ENCODE results near the gene LRIT2. TPM values are rescaled to one million over a fixed set of nuclear protein-coding genes. Genes with fewer than 3 reads are reported as not detected.

Gene LRIT2
- total RNA-seq, 1 donor from 2014 or later: not detected

- H3K4me3 Mint-ChIP-seq: no peak overlapping the region
- H3K27ac Mint-ChIP-seq: no peak overlapping the region
- no peak for TF ChIP-seq CTCF (conservative IDR thresholded peaks at IDR 0.05)
- H3K9me3 Mint-ChIP-seq: no peaks in the 10 kb centered on the region
- DNase-seq (ENCODE audit: extremely low spot score, unreplicated experiment): no peak
- H3K4me1 Mint-ChIP-seq (ENCODE audit: unreplicated experiment): no peaks in the 10 kb centered on the region
- peaks cover 32% of the 10 kb centered on the region for H3K27me3 Mint-ChIP-seq
- H3K36me3 Mint-ChIP-seq: no peaks in the 10 kb centered on the region
Measured at GRCh38 chr10:84247496-84247895, 22.2 kb upstream of the LRIT2 start.

- DNase-seq (ENCODE audit: extremely low spot score, unreplicated experiment): no peak
- Mint-ChIP-seq H3K36me3 (no peaks in the 10 kb centered on the region), H3K27me3 (peaks cover 33% of the 10 kb centered on the region), H3K27ac (no peak within 1 kb of the TSS), H3K9me3 (no peaks in the 10 kb centered on the region), H3K4me3 (no peak within 1 kb of the TSS), H3K4me1 (ENCODE audit: unreplicated experiment) (no peaks in the 10 kb centered on the region)
- TF ChIP-seq CTCF (conservative IDR thresholded peaks at IDR 0.05): no peak
Measured at GRCh38 chr10:84244651-84245270, 19.4 kb upstream of the LRIT2 start, which contains the start of gene RGR. TSS of gene RGR (plus strand) at chr10:84245053. CDS start at chr10:84245091, 38 bp downstream.

GRCh38 chr10:84243759-84244158 is 18.4 kb upstream of the LRIT2 start:
- no peak for TF ChIP-seq CTCF (conservative IDR thresholded peaks at IDR 0.05)
- DNase-seq (ENCODE audit: extremely low spot score, unreplicated experiment): no peak
- Mint-ChIP-seq H3K9me3 (no peaks in the 10 kb centered on the region), H3K27ac (no peak overlapping the region), H3K27me3 (peaks cover 42% of the 10 kb centered on the region), H3K4me3 (no peak overlapping the region), H3K4me1 (ENCODE audit: unreplicated experiment) (no peaks in the 10 kb centered on the region), H3K36me3 (no peaks in the 10 kb centered on the region)

- DNase-seq (ENCODE audit: extremely low spot score, unreplicated experiment): no peak
- H3K4me1 Mint-ChIP-seq (ENCODE audit: unreplicated experiment): no peaks in the 10 kb centered on the region
- no peak for TF ChIP-seq CTCF (conservative IDR thresholded peaks at IDR 0.05)
- no peak within 1 kb of the TSS for H3K4me3 Mint-ChIP-seq
- peaks cover 44% of the 10 kb centered on the region for H3K27me3 Mint-ChIP-seq
- H3K9me3 Mint-ChIP-seq: no peaks in the 10 kb centered on the region
- H3K36me3 Mint-ChIP-seq: no peaks in the 10 kb centered on the region
- H3K27ac Mint-ChIP-seq: no peak within 1 kb of the TSS
Measured at GRCh38 chr10:84241185-84241790, 15.9 kb upstream of the LRIT2 start, which contains the start of gene LRIT1. TSS of gene LRIT1 (minus strand) at chr10:84241546. CDS start at chr10:84241439, 107 bp downstream.

- H3K27me3 Mint-ChIP-seq: peaks cover 48% of the 10 kb centered on the region
- TF ChIP-seq CTCF (conservative IDR thresholded peaks at IDR 0.05): no peak
- H3K36me3 Mint-ChIP-seq: no peaks in the 10 kb centered on the region
- H3K4me3 Mint-ChIP-seq: no peak overlapping the region
- H3K9me3 Mint-ChIP-seq: no peaks in the 10 kb centered on the region
- H3K4me1 Mint-ChIP-seq (ENCODE audit: unreplicated experiment): no peaks in the 10 kb centered on the region
- no peak for DNase-seq (ENCODE audit: extremely low spot score, unreplicated experiment)
- no peak overlapping the region for H3K27ac Mint-ChIP-seq
Measured at GRCh38 chr10:84238909-84239308, 13.6 kb upstream of the LRIT2 start.
